ENCODE measurements around the gene JMJD6. TPM values are rescaled to one million over a fixed set of nuclear protein-coding genes. Genes with fewer than 3 reads are reported as not detected.

Gene JMJD6
- total RNA-seq, 1 donor from 2014 or later = 65.2 TPM

GRCh38 chr17:76707985-76708807, 18.2 kb downstream of the JMJD6 start:
- Histone ChIP-seq H3K9me3 (replicated peaks) (no peaks in the 10 kb centered on the region), H3K4me3 (peak overlapping the region; percentile 83), H3K27ac (replicated peaks) (peak overlapping the region; percentile 97), H3K27me3 (ENCODE audit: low read depth) (no peaks in the 10 kb centered on the region), H3K4me1 (peaks cover 87% of the 10 kb centered on the region), H3K36me3 (peaks cover 7% of the 10 kb centered on the region)
- peak; percentile 51 for TF ChIP-seq CTCF (IDR thresholded peaks at IDR 0.05; ENCODE audit: borderline replicate concordance)
- peak; percentile 53 for DNase-seq
- intact Hi-C loops (cut with micrococcal nuclease) = no loop called here

GRCh38 chr17:76706817-76707216, 19.6 kb downstream of the JMJD6 start:
- H3K4me1 ChIP-seq = peaks cover 88% of the 10 kb centered on the region
- intact Hi-C loops (cut with micrococcal nuclease) = no loop called here

GRCh38 chr17:76704805-76705204, 21.6 kb downstream of the JMJD6 start:
- H3K27ac ChIP-seq (replicated peaks) = peak overlapping the region; percentile 61
- no peaks in the 10 kb centered on the region for H3K36me3 ChIP-seq
- intact Hi-C loops (cut with micrococcal nuclease) = no loop called here
- H3K4me1 ChIP-seq = peaks cover 93% of the 10 kb centered on the region
- H3K4me3 ChIP-seq = no peak overlapping the region
- TF ChIP-seq CTCF (IDR thresholded peaks at IDR 0.05; ENCODE audit: borderline replicate concordance) = no peak
- no peaks in the 10 kb centered on the region for H3K27me3 ChIP-seq (ENCODE audit: low read depth)
- H3K9me3 ChIP-seq (replicated peaks) = no peaks in the 10 kb centered on the region
- no peak for DNase-seq

More at GRCh38 chr17:76706817-76707216, 19.6 kb downstream of the JMJD6 start:
- Histone ChIP-seq H3K4me3 (peak overlapping the region; percentile 83), H3K27me3 (ENCODE audit: low read depth) (no peaks in the 10 kb centered on the region), H3K27ac (replicated peaks) (peak overlapping the region; percentile 97), H3K9me3 (replicated peaks) (no peaks in the 10 kb centered on the region), H3K36me3 (no peaks in the 10 kb centered on the region)
- no peak for TF ChIP-seq CTCF (IDR thresholded peaks at IDR 0.05; ENCODE audit: borderline replicate concordance)
- DNase-seq = no peak

GRCh38 chr17:76702941-76703637, 23.3 kb downstream of the JMJD6 start:
- intact Hi-C loops (cut with micrococcal nuclease) = no loop called here

GRCh38 chr17:76702076-76702475, 24.3 kb downstream of the JMJD6 start:
- Histone ChIP-seq H3K27ac (replicated peaks) (peak overlapping the region; percentile 98), H3K4me3 (peak overlapping the region; percentile 57), H3K27me3 (ENCODE audit: low read depth) (no peaks in the 10 kb centered on the region), H3K36me3 (no peaks in the 10 kb centered on the region), H3K9me3 (replicated peaks) (no peaks in the 10 kb centered on the region), H3K4me1 (peaks cover 93% of the 10 kb centered on the region)
- no peak for TF ChIP-seq CTCF (IDR thresholded peaks at IDR 0.05; ENCODE audit: borderline replicate concordance)
- no peak for DNase-seq
- intact Hi-C loops (cut with micrococcal nuclease) = no loop called here

More at GRCh38 chr17:76702941-76703637, 23.3 kb downstream of the JMJD6 start:
- Histone ChIP-seq H3K27ac (replicated peaks) (peak overlapping the region; percentile 98), H3K4me3 (no peak overlapping the region), H3K4me1 (peaks cover 93% of the 10 kb centered on the region), H3K27me3 (ENCODE audit: low read depth) (no peaks in the 10 kb centered on the region), H3K36me3 (no peaks in the 10 kb centered on the region), H3K9me3 (replicated peaks) (no peaks in the 10 kb centered on the region)
- no peak for TF ChIP-seq CTCF (IDR thresholded peaks at IDR 0.05; ENCODE audit: borderline replicate concordance)
- DNase-seq = no peak

Data from left ventricle myocardium inferior (tissue), 1 donor.